ENCODE results near the gene DNAJC18.

DNAJC18 gene

GRCh38 chr5:139414581-139415130 is 24.7 kb downstream of the DNAJC18 start:
- no peaks in the 10 kb centered on the region for H4K20me1 ChIP-seq (ENCODE audit: insufficient read depth, low read length)
- TF ChIP-seq CTCF (IDR thresholded peaks at IDR 0.05; ENCODE audit: borderline replicate concordance, extremely low read depth, low read length, poor library complexity, severe bottlenecking) (no peak), EZH2 (IDR thresholded peaks at IDR 0.05; ENCODE audit: borderline replicate concordance, low read depth, low read length, severe bottlenecking) (no peak)
- no peaks in the 10 kb centered on the region for H3K27me3 ChIP-seq (ENCODE audit: insufficient read depth, low read length, poor library complexity)
- ATAC-seq (ENCODE audit: insufficient read depth, low read depth) (no peak), DNase-seq (no peak)
- H3K9ac ChIP-seq (ENCODE audit: low read depth, low read length) = no peak overlapping the region
- no peak overlapping the region for H2AFZ ChIP-seq (ENCODE audit: low read depth, low read length)
- H3K27ac ChIP-seq (ENCODE audit: low read length) = no peak overlapping the region; the same call in 1 of the 2 replicates
- H3K4me1 ChIP-seq (ENCODE audit: insufficient read depth, low read length) = peaks cover 27% of the 10 kb centered on the region
- H3K4me2 ChIP-seq (ENCODE audit: insufficient read depth, low read length) = no peak overlapping the region
- no peak overlapping the region for H3K4me3 ChIP-seq (ENCODE audit: low read depth in 1 of 2, low read length in 2 of 2)
- H3K9me3 ChIP-seq (ENCODE audit: insufficient read depth, low read length, severe bottlenecking) = no peaks in the 10 kb centered on the region
- H3K36me3 ChIP-seq (ENCODE audit: insufficient read depth, low read length) = peaks cover 20% of the 10 kb centered on the region; the same call in 1 of the 2 replicates
- H3K79me2 ChIP-seq (ENCODE audit: insufficient read depth, low read length) = no peaks in the 10 kb centered on the region

GRCh38 chr5:139413963-139414362 is 25.4 kb downstream of the DNAJC18 start:
- Histone ChIP-seq H3K27me3 (ENCODE audit: insufficient read depth, low read length, poor library complexity) (no peaks in the 10 kb centered on the region), H3K79me2 (ENCODE audit: insufficient read depth, low read length) (no peaks in the 10 kb centered on the region), H3K36me3 (ENCODE audit: insufficient read depth, low read length) (peaks cover 14% of the 10 kb centered on the region; the same call in 1 of the 2 replicates), H3K4me2 (ENCODE audit: insufficient read depth, low read length) (no peak overlapping the region), H4K20me1 (ENCODE audit: insufficient read depth, low read length) (no peaks in the 10 kb centered on the region), H3K9me3 (ENCODE audit: insufficient read depth, low read length, severe bottlenecking) (no peaks in the 10 kb centered on the region), H3K9ac (ENCODE audit: low read depth, low read length) (no peak overlapping the region), H3K27ac (ENCODE audit: low read length) (no peak overlapping the region), H3K4me1 (ENCODE audit: insufficient read depth, low read length) (peaks cover 27% of the 10 kb centered on the region), H3K4me3 (ENCODE audit: low read depth in 1 of 2, low read length in 2 of 2) (no peak overlapping the region), H2AFZ (ENCODE audit: low read depth, low read length) (no peak overlapping the region)
- no peak for TF ChIP-seq CTCF (IDR thresholded peaks at IDR 0.05; ENCODE audit: borderline replicate concordance, extremely low read depth, low read length, poor library complexity, severe bottlenecking)
- TF ChIP-seq EZH2 (IDR thresholded peaks at IDR 0.05; ENCODE audit: borderline replicate concordance, low read depth, low read length, severe bottlenecking) = no peak
- DNase-seq = no peak
- no peak for ATAC-seq (ENCODE audit: insufficient read depth, low read depth)

- no peak for TF ChIP-seq EZH2 (IDR thresholded peaks at IDR 0.05; ENCODE audit: borderline replicate concordance, low read depth, low read length, severe bottlenecking)
- DNase-seq (no peak), ATAC-seq (ENCODE audit: insufficient read depth, low read depth) (no peak)
- Histone ChIP-seq H3K36me3 (ENCODE audit: insufficient read depth, low read length) (0 out of 2 replicates have a peak, but pooled peaks cover 7% of the 10 kb centered on the region), H3K27me3 (ENCODE audit: insufficient read depth, low read length, poor library complexity) (no peaks in the 10 kb centered on the region), H4K20me1 (ENCODE audit: insufficient read depth, low read length) (no peaks in the 10 kb centered on the region), H3K4me1 (ENCODE audit: insufficient read depth, low read length) (peaks cover 27% of the 10 kb centered on the region), H2AFZ (ENCODE audit: low read depth, low read length) (no peak overlapping the region), H3K79me2 (ENCODE audit: insufficient read depth, low read length) (no peaks in the 10 kb centered on the region), H3K9me3 (ENCODE audit: insufficient read depth, low read length, severe bottlenecking) (no peaks in the 10 kb centered on the region), H3K27ac (ENCODE audit: low read length) (no peak overlapping the region), H3K4me2 (ENCODE audit: insufficient read depth, low read length) (no peak overlapping the region), H3K9ac (ENCODE audit: low read depth, low read length) (no peak overlapping the region), H3K4me3 (ENCODE audit: low read depth in 1 of 2, low read length in 2 of 2) (no peak overlapping the region)
Measured at GRCh38 chr5:139413153-139413552, 26.2 kb downstream of the DNAJC18 start.

- Histone ChIP-seq H3K4me2 (ENCODE audit: insufficient read depth, low read length) (no peak overlapping the region), H3K4me3 (ENCODE audit: low read depth in 1 of 2, low read length in 2 of 2) (no peak overlapping the region), H3K27me3 (ENCODE audit: insufficient read depth, low read length, poor library complexity) (no peaks in the 10 kb centered on the region), H2AFZ (ENCODE audit: low read depth, low read length) (no peak overlapping the region), H3K9me3 (ENCODE audit: insufficient read depth, low read length, severe bottlenecking) (no peaks in the 10 kb centered on the region), H4K20me1 (ENCODE audit: insufficient read depth, low read length) (no peaks in the 10 kb centered on the region), H3K79me2 (ENCODE audit: insufficient read depth, low read length) (no peaks in the 10 kb centered on the region), H3K9ac (ENCODE audit: low read depth, low read length) (no peak overlapping the region), H3K4me1 (ENCODE audit: insufficient read depth, low read length) (peaks cover 20% of the 10 kb centered on the region), H3K36me3 (ENCODE audit: insufficient read depth, low read length) (0 out of 2 replicates have a peak, but pooled peaks cover 2% of the 10 kb centered on the region), H3K27ac (ENCODE audit: low read length) (no peak overlapping the region)
- DNase-seq (no peak), ATAC-seq (ENCODE audit: insufficient read depth, low read depth) (no peak)
- no peak for TF ChIP-seq CTCF (IDR thresholded peaks at IDR 0.05; ENCODE audit: borderline replicate concordance, extremely low read depth, low read length, poor library complexity, severe bottlenecking)
- no peak for TF ChIP-seq EZH2 (IDR thresholded peaks at IDR 0.05; ENCODE audit: borderline replicate concordance, low read depth, low read length, severe bottlenecking)
Measured at GRCh38 chr5:139410993-139411828, 28.1 kb downstream of the DNAJC18 start.
